Astrocyte of the spinal cord (primary cell): ENCODE results near the gene GHR.

Experiments
- DNase-seq: peaks from one replicate; pipeline ENCODE4 v3.0.0; 2011; ENCODE audit warnings: low read depth, low spot score
- H3K4me3 ChIP-seq: 2 replicates; pipeline ENCODE4 v1.5.1; 2011; ENCODE audit warnings: low read depth, mild to moderate bottlenecking, low read length, moderate library complexity
- CTCF ChIP-seq: IDR thresholded peaks from 2 replicates; pipeline ENCODE4 v1.5.1; 2012; ENCODE audit warnings: low read depth, mild to moderate bottlenecking, low read length, inconsistent platforms
- in situ Hi-C: cut with HindIII; loops from 2 replicates; pipeline ENCODE4 v1.10.0; 2017; ENCODE audit warnings: low sequenced_read_pairs

GHR gene

GRCh38 chr5:42597318-42597937 lies 174.2 kb downstream of the GHR start:
- no peak overlapping the region for H3K4me3 ChIP-seq
- in situ Hi-C loops: no loop called here
- no peak for DNase-seq
- no peak for TF ChIP-seq CTCF

DNA sequence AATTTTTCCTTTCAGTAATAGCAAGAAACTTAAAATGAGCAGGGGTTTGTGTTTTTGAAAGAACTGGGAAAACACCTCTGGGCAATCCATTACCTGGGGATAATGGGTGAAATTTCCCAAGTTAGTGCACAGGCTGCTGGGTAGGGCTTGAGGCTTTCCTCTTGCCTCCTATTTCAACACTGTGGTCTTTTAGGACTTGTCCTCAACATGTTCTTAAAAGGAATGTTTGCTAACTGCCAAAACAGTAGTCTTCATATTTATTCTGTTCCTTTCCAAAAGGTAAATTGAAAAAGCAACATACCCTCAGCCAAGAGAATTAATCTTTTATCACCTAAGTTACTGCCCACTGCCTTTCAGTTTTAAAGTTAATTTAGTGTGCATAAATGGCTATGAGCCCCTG lies 175.1 kb downstream of the GHR start:
- no peak for DNase-seq
- H3K4me3 ChIP-seq: no peak overlapping the region
- no peak for TF ChIP-seq CTCF
- in situ Hi-C loops: no loop called here

DNA sequence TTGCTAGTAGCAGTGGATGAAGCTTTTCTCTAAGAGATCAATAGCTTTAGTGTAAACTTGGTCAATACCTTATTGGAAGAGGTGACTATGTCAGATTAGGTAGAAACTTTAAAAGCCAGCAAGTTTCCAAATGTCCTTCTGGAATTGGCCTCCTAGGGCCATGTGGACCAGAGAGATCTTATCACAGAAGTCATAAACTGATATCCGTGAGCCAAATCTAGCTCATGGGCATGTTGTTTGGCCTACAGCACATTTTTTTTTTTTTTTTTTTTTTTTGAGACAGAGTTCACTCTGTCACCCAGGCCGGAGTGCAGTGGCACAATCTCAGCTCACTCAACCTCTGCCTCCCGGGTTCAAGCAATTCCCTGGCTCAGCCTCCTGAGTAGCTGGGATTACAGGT lies 175.9 kb downstream of the GHR start:
- no peak for TF ChIP-seq CTCF
- in situ Hi-C loops: no loop called here
- no peak overlapping the region for H3K4me3 ChIP-seq
- DNase-seq: no peak

GRCh38 chr5:42600441-42600840 lies 177.2 kb downstream of the GHR start:
- in situ Hi-C loops: no loop called here
- DNase-seq: no peak

GRCh38 chr5:42604171-42604711 lies 181.0 kb downstream of the GHR start:
- no peak overlapping the region for H3K4me3 ChIP-seq
- in situ Hi-C loops: no loop called here
- TF ChIP-seq CTCF: no peak
- no peak for DNase-seq

More at GRCh38 chr5:42600441-42600840, 177.2 kb downstream of the GHR start:
- no peak for TF ChIP-seq CTCF
- no peak overlapping the region for H3K4me3 ChIP-seq

DNA sequence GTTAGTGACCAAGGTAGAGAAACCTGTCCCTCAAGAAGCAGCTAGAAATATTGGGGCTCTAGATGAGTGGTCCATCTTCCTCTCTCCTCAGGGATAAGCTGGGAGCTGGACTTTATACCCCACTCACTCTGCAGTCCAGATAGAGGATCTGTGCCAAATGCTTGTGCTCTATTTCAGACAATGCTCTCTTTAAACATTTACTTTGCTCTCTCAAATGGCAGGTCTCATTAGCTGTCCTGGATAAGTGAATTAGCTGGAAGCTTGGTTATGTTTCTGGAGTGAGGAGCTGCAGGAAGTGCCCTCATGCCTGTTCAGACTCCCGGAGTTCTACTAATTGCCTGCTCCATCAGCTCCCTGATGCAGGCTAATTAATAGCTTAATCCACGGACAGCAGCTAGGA lies 182.3 kb downstream of the GHR start:
- no peak for DNase-seq
- in situ Hi-C loops: no loop called here
- no peak overlapping the region for H3K4me3 ChIP-seq
- TF ChIP-seq CTCF: no peak
